ENCODE data around the gene SUSD3. TPM values are rescaled to one million over a fixed set of nuclear protein-coding genes. Genes with fewer than 3 reads are reported as not detected.

Gene SUSD3
- total RNA-seq, 1 experiment from 2014 or later, result 11.9 TPM

GRCh38 chr9:93086447-93087224, 28.1 kb downstream of the SUSD3 start:
- H3K4me3 Mint-ChIP-seq, result no peak overlapping the region
- H3K36me3 Mint-ChIP-seq, result peaks cover 12% of the 10 kb centered on the region
- H3K27ac Mint-ChIP-seq, result no peak overlapping the region
- CTCF ChIA-PET, result no interaction called here
- no peak for DNase-seq (ENCODE audit: low spot score)
- TF ChIP-seq ZNF423 (CRISPR knock-in tag; IDR thresholded peaks at IDR 0.05), result no peak
- no peak for TF ChIP-seq TEAD1 (CRISPR knock-in tag; IDR thresholded peaks at IDR 0.05)
- no peak for TF ChIP-seq USF2 (CRISPR knock-in tag; IDR thresholded peaks at IDR 0.05)
- TF ChIP-seq ZMAT4 (CRISPR knock-in tag; IDR thresholded peaks at IDR 0.05), result no peak
- TF ChIP-seq FOXP4 (CRISPR knock-in tag; IDR thresholded peaks at IDR 0.05), result no peak
- no peak for TF ChIP-seq CREM (CRISPR knock-in tag; IDR thresholded peaks at IDR 0.05)
- TF ChIP-seq ZNF532 (CRISPR knock-in tag; IDR thresholded peaks at IDR 0.05; ENCODE audit: borderline replicate concordance), result no peak
- TF ChIP-seq RELA (CRISPR knock-in tag; IDR thresholded peaks at IDR 0.05; ENCODE audit: borderline replicate concordance), result no peak
- TF ChIP-seq FOXK1 (CRISPR knock-in tag; IDR thresholded peaks at IDR 0.05), result no peak
- no peak for TF ChIP-seq PRRX2 (CRISPR knock-in tag; IDR thresholded peaks at IDR 0.05)
- TF ChIP-seq E2F1 (CRISPR knock-in tag; IDR thresholded peaks at IDR 0.05), result no peak
- TF ChIP-seq ATF2 (CRISPR knock-in tag; IDR thresholded peaks at IDR 0.05; ENCODE audit: borderline replicate concordance, low read depth), result no peak
- no peak for TF ChIP-seq TEAD4 (CRISPR knock-in tag; IDR thresholded peaks at IDR 0.05)
- TF ChIP-seq ZBTB21 (CRISPR knock-in tag; IDR thresholded peaks at IDR 0.05; ENCODE audit: borderline replicate concordance), result no peak
- no peak for TF ChIP-seq CREB1 (CRISPR knock-in tag; IDR thresholded peaks at IDR 0.05)
- TF ChIP-seq HMGXB4 (CRISPR knock-in tag; IDR thresholded peaks at IDR 0.05), result no peak
- TF ChIP-seq TCF7 (CRISPR knock-in tag; IDR thresholded peaks at IDR 0.05; ENCODE audit: low read depth), result no peak
- TF ChIP-seq SMAD4 (CRISPR knock-in tag; IDR thresholded peaks at IDR 0.05), result no peak
- H3K27me3 Mint-ChIP-seq (ENCODE audit: low read depth), result no peaks in the 10 kb centered on the region; the same call in 1 of the 2 replicates
- ATAC-seq, result no peak
- POLR2A ChIA-PET, result no interaction called here
- peaks cover 11% of the 10 kb centered on the region for H3K9me3 Mint-ChIP-seq
- H3K4me1 Mint-ChIP-seq, result peaks cover 2% of the 10 kb centered on the region; the same call in 1 of the 2 replicates
